ENCODE data around the gene ALOX15B.

Gene ALOX15B
- 1.6 to 18.9 (median 4.5) reads per million in 17 experiments for total RNA-seq

DNA sequence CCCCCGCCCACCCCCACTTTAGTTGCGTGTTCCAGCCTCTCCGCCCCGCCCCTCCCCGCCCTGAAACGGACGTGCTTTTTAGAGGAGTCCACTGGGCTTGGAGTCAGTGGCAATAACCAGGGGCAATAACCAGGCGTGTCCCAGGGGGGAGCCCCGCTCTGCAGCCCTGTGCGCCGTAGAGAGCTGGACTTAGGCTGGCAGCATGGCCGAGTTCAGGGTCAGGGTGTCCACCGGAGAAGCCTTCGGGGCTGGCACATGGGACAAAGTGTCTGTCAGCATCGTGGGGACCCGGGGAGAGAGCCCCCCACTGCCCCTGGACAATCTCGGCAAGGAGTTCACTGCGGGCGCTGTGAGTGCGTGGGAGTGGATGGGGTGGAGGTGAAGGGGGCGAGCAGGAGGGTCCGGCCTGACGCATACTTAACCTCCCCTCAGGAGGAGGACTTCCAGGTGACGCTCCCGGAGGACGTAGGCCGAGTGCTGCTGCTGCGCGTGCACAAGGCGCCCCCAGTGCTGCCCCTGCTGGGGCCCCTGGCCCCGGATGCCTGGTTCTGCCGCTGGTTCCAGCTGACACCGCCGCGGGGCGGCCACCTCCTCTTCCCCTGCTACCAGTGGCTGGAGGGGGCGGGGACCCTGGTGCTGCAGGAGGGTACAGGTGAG, at the start of gene ALOX15B:
Gene ALOX15B (plus strand): TSS at position 106 of the 657 bp plus-strand sequence. CDS start 97 bp downstream, at position 203.
- DNase-seq, result peak in 2 of 4 experiments; percentile 50 to 61

- DNase-seq, result peak; percentile 78 to 91 (median 88)
Measured at GRCh38 chr17:7989781-7990655, 48.8 kb upstream of the ALOX15B start.

- DNase-seq, result no peak
Measured at GRCh38 chr17:7992516-7992915, 46.3 kb upstream of the ALOX15B start.

- DNase-seq, result peak; percentile 19 to 48 (median 36)
Measured at GRCh38 chr17:7992924-7993323, 45.9 kb upstream of the ALOX15B start.

DNA sequence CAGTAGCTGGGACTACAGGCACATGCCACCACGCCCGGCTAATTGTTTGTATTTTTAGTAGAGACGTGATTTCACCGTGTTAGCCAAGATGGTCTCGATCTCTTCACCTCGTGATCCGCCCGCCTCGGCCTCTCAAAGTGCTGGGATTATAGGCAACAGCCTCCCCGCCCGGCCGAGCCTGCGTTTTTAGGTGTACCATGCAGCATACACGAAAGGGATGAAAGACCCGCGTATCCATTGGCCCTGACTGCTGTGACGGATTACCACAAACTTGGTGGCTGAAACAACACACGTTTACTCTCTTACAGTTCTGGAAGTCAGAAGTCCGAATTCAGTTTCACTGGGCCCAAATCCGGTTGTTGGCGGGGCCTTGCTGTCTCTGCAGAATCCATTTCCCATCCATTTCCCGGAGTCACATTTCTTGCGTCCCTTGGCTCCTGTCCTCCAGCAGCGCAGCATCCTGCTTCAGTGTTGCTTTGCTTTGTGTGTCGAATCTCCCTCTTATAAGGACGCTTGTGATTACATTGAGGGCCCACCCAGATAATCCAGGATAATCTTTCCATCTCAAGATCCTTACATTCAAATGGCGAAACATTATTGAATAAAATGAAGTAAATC, 44.8 kb upstream of the ALOX15B start:
- DNase-seq, result no peak

DNA sequence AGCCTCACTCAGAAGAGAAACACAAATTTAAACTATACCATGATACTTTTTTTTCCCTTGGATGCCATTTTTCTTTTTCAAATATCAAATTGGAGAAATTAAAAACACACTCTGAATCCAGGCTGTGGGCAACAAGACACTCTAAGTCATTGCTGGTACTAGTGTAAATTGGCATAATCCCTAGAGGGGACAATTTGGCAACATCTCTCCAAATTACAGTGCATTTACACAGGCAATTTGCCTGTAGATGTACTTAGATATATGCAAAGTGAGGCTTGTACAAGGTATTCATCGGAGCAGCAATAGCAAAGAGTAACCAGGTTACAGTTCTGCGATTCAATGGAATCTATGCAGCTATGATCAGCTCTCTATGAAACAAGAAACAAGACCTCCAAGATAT, 43.1 kb upstream of the ALOX15B start:
- no peak for DNase-seq

DNA sequence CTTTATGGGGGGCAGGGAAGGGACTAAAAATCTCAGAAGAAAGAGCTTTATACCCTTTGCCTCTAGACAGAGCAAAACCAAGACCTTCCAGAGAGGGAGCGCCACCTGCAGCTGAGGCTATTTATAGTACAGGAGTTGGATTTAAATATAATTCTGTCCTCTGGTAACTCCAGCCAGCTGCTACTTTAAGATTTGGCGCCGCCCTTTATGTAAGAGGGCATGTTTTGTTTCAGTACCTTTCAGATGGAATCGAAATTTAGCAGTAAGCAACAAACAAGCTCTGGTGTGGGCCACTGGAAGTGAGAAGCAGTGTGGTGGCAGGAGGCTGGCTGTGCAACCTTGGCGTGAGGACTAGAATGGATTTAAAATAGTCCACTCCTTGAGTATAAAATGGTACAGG, 41.7 kb upstream of the ALOX15B start:
- peak in 3 of 4 experiments; percentile 29 to 45 (median 33) for DNase-seq

DNA sequence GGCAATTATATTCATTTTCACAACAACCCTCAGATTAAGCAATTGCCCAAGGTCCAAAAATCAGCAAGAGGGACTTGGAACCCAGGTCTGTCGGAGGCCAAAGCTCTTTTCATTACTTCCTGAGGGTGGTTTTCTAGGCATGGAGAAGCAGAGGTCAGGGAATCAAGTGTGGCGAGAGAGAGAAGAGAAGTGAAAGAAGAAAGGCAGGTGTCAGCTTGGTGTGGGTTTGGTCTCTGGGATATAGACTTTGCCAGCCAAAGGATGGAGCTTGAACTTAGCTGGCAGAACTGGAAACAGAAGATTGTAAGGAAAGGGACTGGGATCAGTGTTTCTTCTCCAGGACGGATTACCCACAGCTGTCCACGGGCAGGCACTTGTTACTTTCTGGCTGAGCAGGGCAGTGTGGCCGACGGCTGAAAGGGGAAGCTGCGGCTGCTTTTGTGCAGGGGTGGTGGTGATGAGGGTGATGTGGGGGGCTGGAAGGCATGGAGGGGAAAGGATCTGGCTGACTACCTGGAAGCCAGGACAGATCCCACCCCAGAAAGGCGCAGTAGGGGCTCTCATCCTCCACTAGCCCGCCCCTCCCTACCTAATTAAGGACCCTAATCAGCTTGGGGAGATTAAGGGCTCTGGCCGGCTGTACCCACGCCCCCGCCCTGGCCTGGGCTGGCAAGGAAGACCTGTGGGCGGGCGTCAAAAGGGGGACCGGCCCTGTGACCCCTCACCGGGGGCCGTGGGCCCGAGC, 36.7 kb upstream of the ALOX15B start, which contains the start of gene GUCY2D:
Gene GUCY2D (plus strand): TSS at position 640 of the 745 bp plus-strand sequence. CDS start 433 bp downstream, outside the sequence.
- peak; percentile 62 to 80 (median 71) for DNase-seq

DNA sequence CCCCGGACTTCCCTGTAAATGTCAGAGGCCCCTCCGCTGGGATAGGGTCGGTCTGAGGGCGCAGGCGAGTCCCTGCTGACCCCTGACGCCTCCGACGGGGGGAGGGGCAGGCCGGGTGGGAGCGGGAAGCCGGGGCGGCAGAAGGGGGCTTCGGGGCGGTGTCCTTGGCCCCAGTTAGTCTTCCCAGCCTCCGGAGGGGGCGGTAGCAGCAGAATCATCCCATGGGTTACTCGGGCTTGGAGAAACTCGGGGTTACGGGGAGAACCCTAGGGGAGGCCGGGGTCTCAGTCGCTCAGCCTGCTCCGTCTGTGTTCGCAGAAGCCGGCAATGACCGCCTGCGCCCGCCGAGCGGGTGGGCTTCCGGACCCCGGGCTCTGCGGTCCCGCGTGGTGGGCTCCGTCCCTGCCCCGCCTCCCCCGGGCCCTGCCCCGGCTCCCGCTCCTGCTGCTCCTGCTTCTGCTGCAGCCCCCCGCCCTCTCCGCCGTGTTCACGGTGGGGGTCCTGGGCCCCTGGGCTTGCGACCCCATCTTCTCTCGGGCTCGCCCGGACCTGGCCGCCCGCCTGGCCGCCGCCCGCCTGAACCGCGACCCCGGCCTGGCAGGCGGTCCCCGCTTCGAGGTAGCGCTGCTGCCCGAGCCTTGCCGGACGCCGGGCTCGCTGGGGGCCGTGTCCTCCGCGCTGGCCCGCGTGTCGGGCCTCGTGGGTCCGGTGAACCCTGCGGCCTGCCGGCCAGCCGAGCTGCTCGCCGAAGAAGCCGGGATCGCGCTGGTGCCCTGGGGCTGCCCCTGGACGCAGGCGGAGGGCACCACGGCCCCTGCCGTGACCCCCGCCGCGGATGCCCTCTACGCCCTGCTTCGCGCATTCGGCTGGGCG, 35.9 kb upstream of the ALOX15B start:
- DNase-seq, result no peak

DNA sequence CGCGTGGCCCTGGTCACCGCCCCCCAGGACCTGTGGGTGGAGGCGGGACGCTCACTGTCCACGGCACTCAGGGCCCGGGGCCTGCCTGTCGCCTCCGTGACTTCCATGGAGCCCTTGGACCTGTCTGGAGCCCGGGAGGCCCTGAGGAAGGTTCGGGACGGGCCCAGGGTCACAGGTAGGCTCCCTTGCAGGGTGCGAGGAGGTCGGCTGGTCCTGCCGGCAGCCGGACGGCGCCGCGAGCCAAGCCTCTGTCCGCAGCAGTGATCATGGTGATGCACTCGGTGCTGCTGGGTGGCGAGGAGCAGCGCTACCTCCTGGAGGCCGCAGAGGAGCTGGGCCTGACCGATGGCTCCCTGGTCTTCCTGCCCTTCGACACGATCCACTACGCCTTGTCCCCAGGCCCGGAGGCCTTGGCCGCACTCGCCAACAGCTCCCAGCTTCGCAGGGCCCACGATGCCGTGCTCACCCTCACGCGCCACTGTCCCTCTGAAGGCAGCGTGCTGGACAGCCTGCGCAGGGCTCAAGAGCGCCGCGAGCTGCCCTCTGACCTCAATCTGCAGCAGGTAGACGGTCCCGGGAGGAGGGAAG, 35.2 kb upstream of the ALOX15B start:
- no peak for DNase-seq

DNA sequence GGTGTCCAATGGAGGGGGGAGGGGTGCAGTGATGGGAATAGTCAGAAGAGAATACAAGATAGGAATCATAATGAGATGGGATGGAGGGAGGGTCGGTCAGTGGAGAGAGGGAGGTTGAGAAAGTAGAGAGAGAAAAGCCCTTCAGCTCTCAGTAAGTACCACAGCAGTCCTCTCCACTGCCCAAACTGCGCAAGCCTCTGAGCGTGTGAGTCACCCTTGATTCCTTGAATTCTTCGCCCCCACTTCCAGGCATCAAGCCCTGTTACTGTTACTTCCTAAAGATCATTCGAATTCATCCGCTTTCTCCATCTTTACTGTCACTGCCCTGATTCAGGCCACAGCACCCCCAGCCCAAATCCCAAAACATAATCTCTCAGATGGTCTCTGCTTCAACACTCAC, 34.0 kb upstream of the ALOX15B start:
- peak in 2 of 4 experiments; percentile 35 to 38 for DNase-seq

DNA sequence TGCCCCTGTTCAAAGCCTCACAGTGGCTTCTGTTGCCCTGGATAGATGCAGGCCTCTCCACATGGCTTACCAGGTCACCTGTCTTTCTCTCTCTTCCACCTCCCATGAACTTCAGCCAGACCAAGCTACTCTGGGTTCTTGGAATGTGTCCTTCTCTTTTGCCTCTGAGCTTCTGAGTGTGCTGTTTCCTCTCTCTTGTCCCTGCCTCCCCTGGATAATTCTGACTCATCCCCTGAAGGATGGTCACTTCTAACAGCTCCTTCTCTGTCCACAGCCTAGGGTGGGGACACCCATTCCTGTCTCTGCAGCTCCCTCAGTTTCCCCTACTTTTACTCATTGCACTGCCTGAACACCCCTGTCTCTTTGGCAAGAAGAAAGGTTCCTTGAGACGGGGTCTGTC, 33.5 kb upstream of the ALOX15B start:
- DNase-seq, result peak in 2 of 4 experiments; percentile 17 to 35

GRCh38 chr17:8005967-8006730, 32.7 kb upstream of the ALOX15B start:
- peak in 2 of 4 experiments; percentile 17 to 20 for DNase-seq

DNA sequence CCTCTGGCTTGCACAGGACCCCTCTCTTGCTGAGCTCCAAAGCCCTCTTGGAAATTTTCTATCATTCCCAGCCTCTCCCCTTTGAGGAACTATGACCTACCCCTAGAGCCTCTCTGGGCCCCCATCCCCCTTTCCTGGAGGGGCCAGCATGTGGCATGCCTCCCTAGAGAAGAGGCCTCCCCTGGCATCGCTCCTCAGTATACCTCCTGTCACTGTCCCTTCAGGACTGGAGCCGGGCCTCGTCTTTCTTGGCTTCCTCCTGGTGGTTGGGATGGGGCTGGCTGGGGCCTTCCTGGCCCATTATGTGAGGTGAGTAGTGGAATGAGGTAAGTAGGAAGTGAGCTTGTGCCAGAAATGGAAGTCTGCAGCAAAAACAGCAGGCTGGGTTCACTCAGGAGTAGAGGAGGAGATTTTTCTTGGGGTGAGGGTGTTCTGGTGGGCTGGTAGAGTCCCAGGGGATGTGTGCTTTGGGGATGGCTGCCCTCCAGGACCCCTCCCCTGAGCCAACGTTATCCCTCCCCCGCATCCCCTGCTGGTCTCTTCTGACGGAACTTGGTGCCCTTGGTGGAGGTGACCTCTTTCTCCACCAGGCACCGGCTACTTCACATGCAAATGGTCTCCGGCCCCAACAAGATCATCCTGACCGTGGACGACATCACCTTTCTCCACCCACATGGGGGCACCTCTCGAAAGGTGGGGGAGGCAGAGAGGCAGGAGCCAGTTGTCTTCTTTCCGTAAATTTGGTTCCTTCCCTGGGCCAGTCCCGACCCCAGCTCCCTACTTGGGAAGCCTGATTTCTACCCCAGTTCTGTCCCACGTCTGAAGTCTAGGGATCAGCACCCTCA, 31.8 kb upstream of the ALOX15B start:
- no peak for DNase-seq

GRCh38 chr17:8007836-8008235, 31.0 kb upstream of the ALOX15B start:
- no peak for DNase-seq

DNA sequence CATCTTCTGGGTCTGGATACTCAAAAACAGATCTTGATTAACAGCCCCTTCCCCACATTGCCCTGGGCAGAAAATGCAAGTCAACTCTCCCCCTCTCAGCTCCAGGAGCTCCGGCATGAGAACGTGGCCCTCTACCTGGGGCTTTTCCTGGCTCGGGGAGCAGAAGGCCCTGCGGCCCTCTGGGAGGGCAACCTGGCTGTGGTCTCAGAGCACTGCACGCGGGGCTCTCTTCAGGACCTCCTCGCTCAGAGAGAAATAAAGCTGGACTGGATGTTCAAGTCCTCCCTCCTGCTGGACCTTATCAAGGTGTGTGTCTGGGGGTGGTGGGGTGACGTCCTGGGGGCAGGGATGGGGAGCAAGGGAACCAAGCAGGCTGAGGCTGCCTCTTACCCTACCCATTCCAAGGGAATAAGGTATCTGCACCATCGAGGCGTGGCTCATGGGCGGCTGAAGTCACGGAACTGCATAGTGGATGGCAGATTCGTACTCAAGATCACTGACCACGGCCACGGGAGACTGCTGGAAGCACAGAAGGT, 26.7 kb upstream of the ALOX15B start:
- DNase-seq, result no peak

- peak in 3 of 4 experiments; percentile 34 to 48 (median 47) for DNase-seq
Measured at GRCh38 chr17:8012996-8013640, 25.7 kb upstream of the ALOX15B start.

All from suppressor macrophage (primary cell).